Heart left ventricle (tissue), 16 donors: Measurements from ENCODE around the gene CAMK2D. TPM values are rescaled to one million over a fixed set of nuclear protein-coding genes. Genes with fewer than 3 reads are reported as not detected.

ENCODE experiments used
- ATAC-seq, 4 donors: fragments of 200-7000 bp; cut with Tn5 transposase; one replicate each; pipeline ENCODE4 v1.9.1; 2020 to 2022; ENCODE audit warnings: moderate library complexity in 4 of 4, mild to moderate bottlenecking in 3 of 4, moderate number of reproducible peaks in 1 of 4
- DNase-seq, 5 donors: peaks; one replicate each; pipeline ENCODE4 v3.0.0-alpha.2; 2020
- H3K27ac ChIP-seq, 12 donors: fragments of 200-600 bp; sonication (generic) in 4 of 12; one replicate each; pipeline versions ENCODE4 v1.5.0 to v1.8.0; 2016 to 2022; ENCODE audit warnings: mild to moderate bottlenecking in 2 of 12
- H3K27me3 ChIP-seq, 9 donors: fragments of 200-600 bp; sonication (generic) in 2 of 9; one replicate each; pipeline versions ENCODE4 v1.5.1 to v1.8.0; 2016 to 2022; ENCODE audit warnings: mild to moderate bottlenecking in 3 of 9
- H3K36me3 ChIP-seq, 9 donors: fragments of 200-600 bp; sonication (generic) in 2 of 9; one replicate each; pipeline versions ENCODE4 v1.5.0 to v1.8.0; 2018 to 2022; ENCODE audit warnings: mild to moderate bottlenecking in 2 of 9
- H3K4me1 ChIP-seq, 12 donors: fragments of 200-600 bp; sonication (generic) in 4 of 12; one replicate each; pipeline versions ENCODE4 v1.5.0 to v1.8.0; 2016 to 2022; ENCODE audit warnings: mild to moderate bottlenecking in 3 of 12
- H3K4me3 ChIP-seq, 12 donors: fragments of 200-600 bp; sonication (generic) in 4 of 12; one replicate each; pipeline versions ENCODE4 v1.5.0 to v1.8.0; 2017 to 2022; ENCODE audit warnings: mild to moderate bottlenecking in 9 of 12, moderate library complexity in 4 of 12
- H3K9me3 ChIP-seq, 12 donors: fragments of 200-600 bp; sonication (generic) in 4 of 12; one replicate each; pipeline versions ENCODE4 v1.5.0 to v1.8.0; 2016 to 2022; ENCODE audit warnings: mild to moderate bottlenecking in 1 of 12
- POLR2A ChIP-seq, 2 donors: fragments of 450-650 bp; IDR thresholded peaks; one replicate each; pipeline ENCODE4 v1.6.1; 2017; ENCODE audit warnings: antibody characterized with exemption in 2 of 2, mild to moderate bottlenecking in 2 of 2, moderate library complexity in 2 of 2
- WGBS, 4 donors: extraction: QIAGEN DNeasy Blood & Tissue Kit in 2 of 4; methylation state at CpG; one replicate each; pipeline versions ENCODE4 v1.1.5 to v1.1.7; 2013 to 2018; 5-methylcytosine and 5-hydroxymethylcytosine counted together
- intact Hi-C, 10 donors: fragments of 100-400 bp; cut with DNase I; formaldehyde crosslinking; loops; one replicate each; pipeline versions ENCODE4 v1.11.1 to v1.14.2; 2022
- polyA plus RNA-seq, 2 donors: library from polyadenylated mRNA; stranded (reverse); fragments of 200-250 nt; gene quantifications; one replicate each; pipeline ENCODE4 v1.2.3, GENCODE V29; 2013
- total RNA-seq, 9 donors: library from RNA; depleted of rRNA in 2 of 9; stranded (reverse); fragments of >200 nt in 2 of 9; fragmentation: NEBNext Ultra II Directional in 3 of 9; extraction: Animal tissue kit (Norgen Biotek cat#: 25700) in 3 of 9; gene quantifications; one replicate each; pipeline versions ENCODE4 v1.1.0 to v1.2.4, GENCODE V29; 2016 to 2023
- TF ChIP-seq, protein P1 (sequence below), 12 donors: fragments of 200-600 bp; sonication (generic) in 4 of 12; IDR thresholded peaks; one replicate each; pipeline versions ENCODE4 v1.5.0 to v1.8.0; 2018 to 2022; ENCODE audit warnings: antibody characterized with exemption in 12 of 12, mild to moderate bottlenecking in 5 of 12
- donor health status: ischemic (EF 13 %, LVEDD 7.1; RV severe dilation, severe dysfunction).
- donor health status: healthy with polysubstance abuse.
- donor health status: DM: no; HTN: yes; CAD: no.
- donor health status: DM: no; HTN: no; CAD: no.
- donor health status: ischemic (EF 25% LVEDD 6.9; RV normal size, moderate dysfunction).
- donor health status: ischemic (EF 25% LVEDD 5.7; RV mildly dilated, moderate dysfunction).
- donor health status: healthy.
- donor health status: DM: yes; HTN: yes; CAD: no.
- donor health status: ischemic (EF 35%, LVEDD 5.7; RV mildly dilated, moderate dysfunction).
- donor health status: nonischemic (EF 11% LVEDD 7.7; RV severe dilation, severe dysfunction).
- donor health status: DM: yes; HTN: yes; CAD: no.
- donor health status: PGD.
- donor health status: ischemic (EF 29% LVEDD 5.4; RV normal size, mild dysfunction).
- donor health status: nonischemic (EF 23%, LVEDD 6.1; RV moderate dilation, normal function).

CAMK2D gene
- total and polyA plus RNA-seq, 11 donors = 40.9 to 294 (median 215) TPM

DNA sequence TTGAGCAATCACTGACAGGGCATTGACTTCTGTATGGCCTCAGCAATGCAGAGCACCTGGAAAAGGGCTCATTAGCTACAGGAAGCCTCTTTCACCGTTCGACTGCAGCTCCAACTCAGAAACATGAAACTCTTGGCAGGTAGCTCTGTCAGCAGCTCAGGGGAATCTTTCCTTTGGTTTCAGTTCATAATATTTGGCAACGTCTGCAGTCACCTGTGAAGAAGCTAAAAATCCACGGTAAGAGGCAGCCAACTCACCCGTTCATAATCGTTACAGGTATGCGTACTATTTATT, 354.9 kb downstream of the CAMK2D start:
- intact Hi-C loops = loop anchor here in 2 of 10 donors (10.0 kb wide), 2 partner anchors 128 to 358 kb away; partner anchors contain the start of gene CAMK2D (in 1 of the 2)

DNA sequence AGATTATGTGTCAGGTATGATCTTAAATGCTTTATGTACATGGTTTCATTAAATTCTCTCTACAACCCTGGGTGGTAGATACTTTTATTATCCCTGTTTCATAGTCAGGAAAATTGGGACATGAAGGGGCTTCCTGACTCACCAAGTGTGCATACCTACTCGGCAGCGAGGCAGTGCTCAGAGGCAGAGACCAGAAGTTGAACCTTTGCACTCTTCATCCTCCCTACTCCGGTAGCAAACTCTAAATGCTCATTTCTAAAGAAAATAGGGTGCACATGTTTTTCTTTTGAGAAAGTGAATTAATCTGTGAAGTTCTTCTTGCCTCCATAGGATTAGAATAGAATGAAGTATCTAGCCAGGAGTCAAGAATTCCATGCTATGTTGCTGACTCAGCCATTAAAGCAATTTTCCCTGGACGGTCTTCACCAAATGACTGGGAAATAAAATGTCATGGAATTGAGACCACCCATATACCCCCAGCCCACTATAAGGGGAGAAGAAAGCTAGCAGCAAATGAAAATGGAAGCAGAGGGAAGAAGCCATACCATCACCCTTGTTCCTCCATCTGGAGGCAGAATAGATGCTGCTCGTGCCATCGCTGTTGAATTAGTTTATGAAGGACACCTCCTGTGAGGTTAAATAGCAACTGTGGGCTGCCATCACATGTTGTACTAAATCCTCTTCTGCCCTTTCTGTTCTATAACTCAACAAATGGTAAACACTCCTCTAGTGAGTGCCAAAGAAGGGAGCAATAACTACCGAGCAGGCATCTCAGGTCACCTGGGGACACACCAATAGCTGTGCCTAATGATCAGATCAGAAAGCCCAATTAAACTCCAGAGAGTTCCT, 355.4 kb downstream of the CAMK2D start:
- WGBS, 4 donors = 89 to 96% (median 93%) methylated on average over 7 of the region's 7 CpGs
- Histone ChIP-seq H3K27me3 (no peaks in the 10 kb centered on the region), H3K9me3 (no peaks in the 10 kb centered on the region), H3K36me3 (no peaks in the 10 kb centered on the region), H3K4me1 (peaks cover 0 to 24% (median 5%) of the 10 kb centered on the region in 12 donors), H3K27ac (no peak overlapping the region), H3K4me3 (no peak overlapping the region)
- DNase-seq (no peak), ATAC-seq (no peak)
- TF ChIP-seq, protein P1, sequence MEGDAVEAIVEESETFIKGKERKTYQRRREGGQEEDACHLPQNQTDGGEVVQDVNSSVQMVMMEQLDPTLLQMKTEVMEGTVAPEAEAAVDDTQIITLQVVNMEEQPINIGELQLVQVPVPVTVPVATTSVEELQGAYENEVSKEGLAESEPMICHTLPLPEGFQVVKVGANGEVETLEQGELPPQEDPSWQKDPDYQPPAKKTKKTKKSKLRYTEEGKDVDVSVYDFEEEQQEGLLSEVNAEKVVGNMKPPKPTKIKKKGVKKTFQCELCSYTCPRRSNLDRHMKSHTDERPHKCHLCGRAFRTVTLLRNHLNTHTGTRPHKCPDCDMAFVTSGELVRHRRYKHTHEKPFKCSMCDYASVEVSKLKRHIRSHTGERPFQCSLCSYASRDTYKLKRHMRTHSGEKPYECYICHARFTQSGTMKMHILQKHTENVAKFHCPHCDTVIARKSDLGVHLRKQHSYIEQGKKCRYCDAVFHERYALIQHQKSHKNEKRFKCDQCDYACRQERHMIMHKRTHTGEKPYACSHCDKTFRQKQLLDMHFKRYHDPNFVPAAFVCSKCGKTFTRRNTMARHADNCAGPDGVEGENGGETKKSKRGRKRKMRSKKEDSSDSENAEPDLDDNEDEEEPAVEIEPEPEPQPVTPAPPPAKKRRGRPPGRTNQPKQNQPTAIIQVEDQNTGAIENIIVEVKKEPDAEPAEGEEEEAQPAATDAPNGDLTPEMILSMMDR (IDR thresholded peaks at IDR 0.05) = no peak
- no peak for TF ChIP-seq POLR2A (IDR thresholded peaks at IDR 0.05)
- intact Hi-C loops = loop anchor here in 2 of 10 donors (10.0 kb wide), 2 partner anchors 129 to 359 kb away; partner anchors contain the start of gene CAMK2D (in 1 of the 2)

More for the DNA sequence above, 354.9 kb downstream of the CAMK2D start:
- DNase-seq = no peak
- WGBS, 4 donors = 80 to 83% (median 82%) methylated on average over 7 of the region's 7 CpGs
- Histone ChIP-seq H3K27ac (no peak overlapping the region), H3K27me3 (no peaks in the 10 kb centered on the region), H3K4me1 (peaks cover 0 to 24% (median 5%) of the 10 kb centered on the region in 12 donors), H3K9me3 (no peaks in the 10 kb centered on the region), H3K36me3 (no peaks in the 10 kb centered on the region), H3K4me3 (no peak overlapping the region)
- no peak for ATAC-seq
- TF ChIP-seq, protein P1 (IDR thresholded peaks at IDR 0.05) = no peak
- no peak for TF ChIP-seq POLR2A (IDR thresholded peaks at IDR 0.05)

DNA sequence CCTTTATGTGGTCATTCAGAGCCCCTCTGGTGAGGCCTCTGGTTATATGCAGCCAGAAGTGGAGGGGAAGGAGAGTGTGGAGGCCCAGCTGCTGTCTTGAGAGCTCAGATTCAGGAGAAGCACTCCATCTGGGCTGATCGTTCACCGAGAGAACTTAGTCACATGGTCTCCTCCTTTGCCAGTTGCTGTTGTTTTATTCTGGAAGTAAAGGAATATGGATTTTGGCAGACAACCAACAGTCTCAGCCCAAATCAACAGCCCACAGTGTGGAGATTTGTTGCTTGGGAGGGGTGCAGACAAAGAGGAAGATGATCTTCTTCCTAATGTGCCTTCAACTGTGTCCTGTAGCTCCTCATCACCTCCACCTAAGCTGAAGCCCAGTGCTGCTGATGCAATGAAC, 356.7 kb downstream of the CAMK2D start:
- intact Hi-C loops = loop anchor here in 2 of 10 donors (10.0 kb wide), 2 partner anchors 130 to 360 kb away; partner anchors contain the start of gene CAMK2D (in 1 of the 2)

DNA sequence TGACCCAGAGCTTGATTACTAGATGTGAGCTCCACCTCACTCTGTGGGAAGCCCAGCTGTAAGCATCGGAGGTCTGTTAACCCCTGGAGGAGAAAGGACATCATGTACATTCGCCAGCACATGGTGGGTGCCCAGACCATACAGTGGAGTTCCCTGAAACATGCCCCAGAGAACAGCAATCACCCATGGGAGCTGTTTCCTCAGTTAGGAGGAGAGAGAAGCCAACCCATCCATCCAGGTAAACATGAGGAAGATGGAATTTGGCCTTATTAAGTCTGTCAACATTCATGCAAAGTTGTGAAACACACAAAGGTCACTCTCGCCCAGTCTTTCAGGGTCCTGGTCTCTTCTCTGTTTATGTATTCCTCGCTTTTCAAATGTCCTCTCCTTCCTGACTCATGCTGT, 357.4 kb downstream of the CAMK2D start:
- Histone ChIP-seq H3K9me3 (no peaks in the 10 kb centered on the region), H3K27me3 (no peaks in the 10 kb centered on the region), H3K36me3 (no peaks in the 10 kb centered on the region), H3K4me1 (peaks cover 0 to 19% (median 2%) of the 10 kb centered on the region in 12 donors), H3K4me3 (no peak overlapping the region), H3K27ac (no peak overlapping the region)
- no peak for DNase-seq
- no peak for TF ChIP-seq POLR2A (IDR thresholded peaks at IDR 0.05)
- TF ChIP-seq, protein P1 (IDR thresholded peaks at IDR 0.05) = no peak
- 93 to 97% (median 96%) methylated on average over 4 of the region's 4 CpGs for WGBS, 4 donors
- no peak for ATAC-seq
- intact Hi-C loops = loop anchor here in 2 of 10 donors (10.0 kb wide), 2 partner anchors 131 to 361 kb away; partner anchors contain the start of gene CAMK2D (in 1 of the 2)

More for the DNA sequence above, 356.7 kb downstream of the CAMK2D start:
- Histone ChIP-seq H3K27me3 (no peaks in the 10 kb centered on the region), H3K27ac (no peak overlapping the region), H3K4me1 (peaks cover 0 to 19% (median 2%) of the 10 kb centered on the region in 12 donors), H3K4me3 (no peak overlapping the region), H3K36me3 (no peaks in the 10 kb centered on the region), H3K9me3 (no peaks in the 10 kb centered on the region)
- DNase-seq = peak in 2 of 5 donors; percentile 21 to 28
- 19 to 48% (median 33%) methylated on average over 2 of the region's 2 CpGs for WGBS, 4 donors
- peak in 3 of 4 donors; percentile 22 to 59 (median 48) for ATAC-seq
- TF ChIP-seq, protein P1 (IDR thresholded peaks at IDR 0.05) = no peak
- TF ChIP-seq POLR2A (IDR thresholded peaks at IDR 0.05) = no peak
